GM12878 (cell line): ENCODE data around the gene MAD2L2. TPM values are rescaled to one million over a fixed set of nuclear protein-coding genes. Genes with fewer than 3 reads are reported as not detected.

ENCODE experiments used
- ATAC-seq: fragments of 200-7000 bp; cut with Tn5 transposase; 3 replicates; pipeline ENCODE4 v1.9.1; 2020; ENCODE audit warnings: mild to moderate bottlenecking, moderate library complexity
- BruUV-seq: library from RNA; stranded (reverse); fragments of 400-500 nt; replicated peaks from 2 replicates; lab custom pipeline; 2021; lab: Mats Ljungman, UMichigan
- CTCF ChIA-PET: fragments of 300-600 bp; sonication (Branson Sonifier 250); formaldehyde crosslinking; extraction: SDS; loops from one replicate; lab custom pipeline; 2021; ENCODE audit warnings: inconsistent platforms; lab: Yijun Ruan, JAX
- POLR2A ChIA-PET: fragments of 350-600 bp; formaldehyde crosslinking; extraction: SDS; loops from one replicate; lab custom pipeline; 2021; ENCODE audit warnings: inconsistent platforms; lab: Charles Lee
- RAD21 ChIA-PET: fragments of 300-600 bp; sonication (Branson Sonifier 250); formaldehyde crosslinking; loops from one replicate; lab custom pipeline; 2023; ENCODE audit warnings: antibody characterized with exemption; ENCODE audit not compliant: unreplicated experiment; lab: Charles Lee
- SMC1A ChIA-PET: fragments of 300-600 bp; sonication (Branson Sonifier 250); formaldehyde crosslinking; loops from one replicate; lab custom pipeline; 2023; ENCODE audit not compliant: unreplicated experiment, uncharacterized antibody; lab: Charles Lee
- DNase-seq: peaks from one replicate; pipeline ENCODE4 v3.0.0-alpha.2; 2011; ENCODE audit warnings: low read depth, low spot score
- FAIRE-seq: peaks from 3 replicates; lab custom pipeline; 2011; peaks lifted over from hg19 to GRCh38; lab: Jason Lieb, UNC
- H2AFZ ChIP-seq: 2 replicates; pipeline ENCODE4 v1.6.0; 2011; ENCODE audit warnings: low read depth, low read length, control low read depth; ENCODE audit not compliant: control insufficient read depth
- H3K27ac ChIP-seq: 2 replicates; pipeline ENCODE4 v1.5.1; 2011; ENCODE audit warnings: control low read depth; ENCODE audit not compliant: control insufficient read depth, insufficient read depth
- H3K27me3 ChIP-seq, 2 experiments: replicated peaks in 1 of 2; 2 replicates each; pipeline versions ENCODE4 v1.6.0 to v1.6.1; 2011; ENCODE audit warnings: low read length in 1 of 2; ENCODE audit not compliant: control insufficient read depth in 2 of 2, insufficient read depth in 2 of 2
- H3K36me3 ChIP-seq, 2 experiments: 2 replicates each; pipeline ENCODE4 v1.5.1; 2011; ENCODE audit warnings: low read length in 1 of 2; ENCODE audit not compliant: control insufficient read depth in 2 of 2, insufficient read depth in 2 of 2
- H3K4me1 ChIP-seq: 2 replicates; pipeline ENCODE4 v1.6.1; 2011; ENCODE audit warnings: mild to moderate bottlenecking, low read length, moderate library complexity, mixed read lengths; ENCODE audit not compliant: control insufficient read depth, insufficient read depth
- H3K4me2 ChIP-seq: 2 replicates; pipeline ENCODE4 v1.6.0; 2011; ENCODE audit warnings: control low read depth; ENCODE audit not compliant: control insufficient read depth, insufficient read depth
- H3K4me3 ChIP-seq: fragments of 200-600 bp; sonication (generic); 2 replicates; pipeline ENCODE4 v1.5.1; 2016
- H3K79me2 ChIP-seq: 2 replicates; pipeline ENCODE4 v1.6.0; 2011; ENCODE audit warnings: low read length; ENCODE audit not compliant: control insufficient read depth, insufficient read depth
- H3K9ac ChIP-seq: 2 replicates; pipeline ENCODE4 v1.8.0; 2011; ENCODE audit warnings: low read length, control low read depth, mixed read lengths; ENCODE audit not compliant: control insufficient read depth, insufficient read depth
- H3K9me3 ChIP-seq: replicated peaks from 3 replicates; pipeline ENCODE4 v1.5.1; 2011; ENCODE audit warnings: mild to moderate bottlenecking, low read length; ENCODE audit not compliant: control insufficient read depth, insufficient read depth
- H4K20me1 ChIP-seq: 2 replicates; pipeline ENCODE4 v1.6.0; 2011; ENCODE audit not compliant: control insufficient read depth, insufficient read depth
- ATF7 ChIP-seq: fragments of 450-650 bp; IDR thresholded peaks from 2 replicates; pipeline ENCODE4 v1.6.1; 2016; ENCODE audit warnings: low read depth, mild to moderate bottlenecking
- BCL11A ChIP-seq: IDR thresholded peaks from 2 replicates; pipeline ENCODE4 v1.6.1; 2011; ENCODE audit warnings: low read depth, low read length
- BMI1 ChIP-seq: fragments of 450-650 bp; IDR thresholded peaks from 2 replicates; pipeline ENCODE4 v1.6.1; 2016; ENCODE audit warnings: mild to moderate bottlenecking, moderate library complexity, borderline replicate concordance
- BRCA1 ChIP-seq: IDR thresholded peaks from 2 replicates; pipeline ENCODE4 v1.6.1; 2011; ENCODE audit warnings: low read depth, low read length, improper control_type of control experiment
- HSF1 ChIP-seq: fragments of 150-350 bp; IDR thresholded peaks from 2 replicates; pipeline ENCODE4 v1.6.1; 2014; ENCODE audit warnings: mild to moderate bottlenecking, low read depth, low read length
- JUND ChIP-seq: IDR thresholded peaks from 2 replicates; pipeline ENCODE4 v1.6.1; 2012; ENCODE audit warnings: low read depth, mild to moderate bottlenecking, low read length, improper control_type of control experiment, moderate library complexity
- MAX ChIP-seq: IDR thresholded peaks from 2 replicates; pipeline ENCODE4 v1.6.1; 2012; ENCODE audit warnings: low read depth, low read length, improper control_type of control experiment
- MEF2B ChIP-seq: fragments of 450-650 bp; IDR thresholded peaks from 2 replicates; pipeline ENCODE4 v1.6.1; 2018; ENCODE audit warnings: mild to moderate bottlenecking, moderate library complexity; ENCODE audit not compliant: partially characterized antibody, poor library complexity, severe bottlenecking
- MYC ChIP-seq: IDR thresholded peaks from 2 replicates; pipeline ENCODE4 v1.6.1; 2011; ENCODE audit warnings: mild to moderate bottlenecking, low read length, moderate library complexity, inconsistent platforms; ENCODE audit not compliant: insufficient read depth, insufficient replicate concordance, insufficient read length, severe bottlenecking
- PML ChIP-seq: IDR thresholded peaks from 2 replicates; pipeline ENCODE4 v1.6.1; 2012; ENCODE audit warnings: low read length, inconsistent platforms
- POLR2AphosphoS5 ChIP-seq: IDR thresholded peaks from 2 replicates; pipeline ENCODE4 v1.6.1; 2011; ENCODE audit warnings: mild to moderate bottlenecking, low read length, inconsistent platforms
- POU2F2 ChIP-seq: IDR thresholded peaks from 3 replicates; pipeline ENCODE4 v1.6.1; 2011; ENCODE audit warnings: low read depth, mild to moderate bottlenecking, low read length, borderline replicate concordance
- RAD21 ChIP-seq: IDR thresholded peaks from 2 replicates; pipeline ENCODE4 v1.6.1; 2011; ENCODE audit warnings: mild to moderate bottlenecking, low read depth, low read length, moderate library complexity; ENCODE audit not compliant: insufficient read depth
- RBBP5 ChIP-seq: fragments of 200-600 bp; sonication (generic); conservative IDR thresholded peaks from 2 replicates; pipeline ENCODE4 v1.6.1; 2016
- SMAD1 ChIP-seq: fragments of 450-650 bp; IDR thresholded peaks from 2 replicates; pipeline ENCODE4 v1.6.1; 2018; ENCODE audit warnings: mild to moderate bottlenecking, low read depth; ENCODE audit not compliant: partially characterized antibody
- SMAD5 ChIP-seq: IDR thresholded peaks from 2 replicates; pipeline ENCODE4 v1.6.1; 2016; ENCODE audit warnings: antibody characterized with exemption, low read depth
- TCF7 ChIP-seq: IDR thresholded peaks from 2 replicates; pipeline ENCODE4 v1.6.1; 2014; ENCODE audit warnings: antibody characterized with exemption, borderline replicate concordance
- ZSCAN29 ChIP-seq: fragments of 450-650 bp; IDR thresholded peaks from 2 replicates; pipeline ENCODE4 v1.6.1; 2017; ENCODE audit warnings: mild to moderate bottlenecking, moderate library complexity
- WGBS: methylation state at CpG from one replicate; pipeline ENCODE4 v1.1.6; 2016; ENCODE audit warnings: low lambda C conversion rate; ENCODE audit not compliant: insufficient replicate concordance, insufficient coverage; ENCODE audit errors: missing lambda C conversion rate; 5-methylcytosine and 5-hydroxymethylcytosine counted together
- in situ Hi-C: fragments of 300-500 bp; cut with MboI; formaldehyde crosslinking; loops from 9 replicates; pipeline ENCODE4 v1.14.3; 2018; ENCODE audit warnings: mixed read lengths
- intact Hi-C: fragments of 100-400 bp; cut with micrococcal nuclease; formaldehyde crosslinking; loops from one replicate; pipeline ENCODE4 v1.14.2; 2022; ENCODE audit not compliant: unreplicated experiment
- polyA plus RNA-seq, 11 experiments: library from polyadenylated mRNA; depleted of rRNA in 4 of 11; unstranded in 6 of 11; stranded (reverse) in 5 of 11; fragments of >200 nt; fragmentation: Nextera tagmentation in 4 of 11; fragmentation: Illumina TruSeq in 1 of 11; extraction: Ambion mirVana in 4 of 11; extraction: Trizol in 1 of 11; gene quantifications; 1 replicate in 1 of 11; 2 replicates in 10 of 11; pipeline versions ENCODE4 v1.2.1 to v1.2.3, GENCODE V29; 2011 to 2016; ENCODE audit warnings: inconsistent platforms in 2 of 11, missing spikeins in 2 of 11, low read depth in 1 of 11
- total RNA-seq, 4 experiments: library from RNA; depleted of rRNA in 3 of 4; stranded (reverse); fragments of >200 nt in 3 of 4; fragmentation: Illumina TruSeq in 1 of 4; extraction: Trizol in 1 of 4; gene quantifications; 2 replicates each; pipeline versions ENCODE4 v1.2.1 to v1.2.3, GENCODE V29; 2013 to 2021

The MAD2L2 gene
- total and polyA plus RNA-seq, 10 of the 15 experiments (the other 5 are each of a cell fraction or from before 2014, with no cell fraction given), result 3.5 to 95.0 (median 53.2) TPM

GRCh38 chr1:11638121-11638520, 42.8 kb downstream of the MAD2L2 start:
- Histone ChIP-seq H2AFZ (no peak overlapping the region), H3K79me2 (no peaks in the 10 kb centered on the region), H3K9me3 (no peaks in the 10 kb centered on the region), H3K4me1 (no peaks in the 10 kb centered on the region), H4K20me1 (no peaks in the 10 kb centered on the region), H3K27me3 (no peaks in the 10 kb centered on the region; a peak in 1 of 4 replicates), H3K4me3 (no peak overlapping the region), H3K4me2 (no peak overlapping the region), H3K36me3 (no peaks in the 10 kb centered on the region), H3K27ac (no peak overlapping the region)
- ATAC-seq (no peak), DNase-seq (no peak), FAIRE-seq (no peak)
- ChIA-PET CTCF (interaction anchor here (0.6 to 1.5 kb wide), 2 partner anchors 600 to 893 kb away, joined by 3 to 7 read pairs; no protein-coding TSS in a partner anchor), RAD21 (interaction anchor here (1.7 kb wide), 1 partner anchor 600 kb away, joined by 7 read pairs; no protein-coding TSS in a partner anchor), POLR2A (no interaction called here)
- intact Hi-C loops (no loop called here), in situ Hi-C loops (no loop called here)
- 17% methylated on average over 5 of the region's 5 CpGs for WGBS
- BruUV-seq, result no TSS peak
- TF ChIP-seq RAD21, result no peak
- TF ChIP-seq SMAD1, result no peak
- TF ChIP-seq POU2F2, result no peak
- TF ChIP-seq HSF1, result no peak
- no peak for TF ChIP-seq BRCA1
- no peak for TF ChIP-seq PML
- no peak for TF ChIP-seq ZSCAN29
- no peak for TF ChIP-seq ATF7
- TF ChIP-seq JUND, result no peak
- no peak for TF ChIP-seq MYC
- TF ChIP-seq BCL11A, result no peak
- TF ChIP-seq SMAD5, result no peak
- TF ChIP-seq POLR2AphosphoS5, result no peak
- TF ChIP-seq RBBP5, result no peak
- TF ChIP-seq MAX, result no peak
- TF ChIP-seq BMI1, result no peak
- TF ChIP-seq TCF7, result no peak
- no peak for TF ChIP-seq MEF2B
- TF ChIP-seq, all 136 proteins: peak for 0
- no peak overlapping the region for H3K9ac ChIP-seq
- SMC1A ChIA-PET, result interaction anchor here (0.8 to 1.5 kb wide), 2 partner anchors 85 to 601 kb away, joined by 3 read pairs; no protein-coding TSS in a partner anchor
